ENCODE results near the gene MYH13.
"Not testable (repeated sequence)": the region's sequence is repeated elsewhere in the genome, so short reads cannot be mapped to it uniquely, and the experiment has no call there.

MYH13 gene

DNA sequence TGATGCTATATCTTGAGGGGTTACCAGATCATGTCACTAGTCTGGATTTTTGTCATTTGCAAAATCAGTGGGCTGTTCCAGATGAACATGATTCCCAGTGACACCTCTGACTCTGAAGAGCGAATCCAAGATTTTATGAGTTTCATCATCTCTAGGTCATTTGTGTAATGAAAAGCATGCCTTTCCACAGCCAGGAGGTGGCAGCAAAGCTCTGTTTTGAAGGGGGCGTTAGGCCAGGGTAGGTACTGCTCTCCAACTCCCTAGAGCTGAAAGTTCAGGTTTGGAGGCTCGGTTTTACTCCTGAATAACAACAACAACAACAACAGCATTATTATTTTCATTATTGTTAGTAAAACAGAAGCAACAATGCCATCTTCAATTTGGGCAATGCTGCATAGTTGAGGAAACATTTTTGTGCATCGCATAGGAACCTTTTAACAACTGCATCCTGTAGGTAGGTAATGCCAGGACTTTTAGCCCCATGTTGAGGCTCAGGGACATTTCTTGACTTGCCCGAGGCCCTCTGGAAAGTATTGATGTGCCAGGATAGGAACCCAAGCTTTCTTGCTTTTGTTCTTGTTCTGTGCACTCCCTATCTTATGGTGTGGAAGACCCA lies 77.0 kb downstream of the MYH13 start:
- no peak for DNase-seq

- no peak for DNase-seq
Measured at GRCh38 chr17:10294180-10294579, 78.6 kb downstream of the MYH13 start.

GRCh38 chr17:10292057-10292937 lies 80.5 kb downstream of the MYH13 start:
- no peak for DNase-seq

- DNase-seq, result not testable (repeated sequence)
Measured at GRCh38 chr17:10291576-10291975, 81.2 kb downstream of the MYH13 start.

DNA sequence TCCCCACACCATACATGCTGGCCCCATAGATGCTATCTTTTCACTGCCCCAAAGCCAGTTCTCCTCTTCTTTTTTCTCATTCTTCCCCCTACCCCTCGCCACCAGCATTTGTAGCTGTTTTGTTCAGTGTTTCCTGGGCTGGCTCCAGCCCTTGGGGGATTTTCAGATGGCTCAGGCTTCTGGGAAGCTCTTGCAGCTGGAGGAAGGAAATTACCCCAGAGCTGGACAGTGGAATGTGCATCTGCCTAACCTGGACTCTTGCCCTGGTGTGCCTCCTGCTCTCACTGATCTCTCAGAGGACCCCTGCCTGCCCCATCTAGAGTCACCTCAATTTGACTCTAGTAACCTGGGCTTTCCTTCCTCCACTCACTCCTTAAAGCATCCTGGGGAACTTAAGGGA lies 82.8 kb downstream of the MYH13 start:
- DNase-seq, result no peak

GRCh38 chr17:10286324-10286723 lies 86.5 kb downstream of the MYH13 start:
- no peak for DNase-seq

- no peak for DNase-seq
Measured at GRCh38 chr17:10285896-10286295, 86.9 kb downstream of the MYH13 start.

DNA sequence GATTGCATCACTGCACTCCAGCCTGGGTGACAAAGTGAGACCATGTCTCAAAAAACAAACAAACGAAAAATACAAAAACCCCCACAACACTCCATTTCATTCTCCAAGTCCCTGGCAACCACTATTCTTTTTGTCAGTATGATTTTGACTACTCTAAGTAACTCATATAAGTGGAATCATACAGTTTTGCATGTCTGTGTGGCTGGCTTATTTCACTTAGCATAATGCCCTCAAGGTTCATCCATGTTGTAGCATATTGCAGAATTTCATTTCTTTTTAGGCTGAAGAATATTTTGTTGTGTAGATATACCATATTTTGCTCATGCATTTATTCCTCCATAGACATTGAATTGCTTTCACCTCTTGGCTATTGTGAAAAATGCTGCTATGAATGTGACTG lies 92.7 kb downstream of the MYH13 start:
- DNase-seq, result no peak

DNA sequence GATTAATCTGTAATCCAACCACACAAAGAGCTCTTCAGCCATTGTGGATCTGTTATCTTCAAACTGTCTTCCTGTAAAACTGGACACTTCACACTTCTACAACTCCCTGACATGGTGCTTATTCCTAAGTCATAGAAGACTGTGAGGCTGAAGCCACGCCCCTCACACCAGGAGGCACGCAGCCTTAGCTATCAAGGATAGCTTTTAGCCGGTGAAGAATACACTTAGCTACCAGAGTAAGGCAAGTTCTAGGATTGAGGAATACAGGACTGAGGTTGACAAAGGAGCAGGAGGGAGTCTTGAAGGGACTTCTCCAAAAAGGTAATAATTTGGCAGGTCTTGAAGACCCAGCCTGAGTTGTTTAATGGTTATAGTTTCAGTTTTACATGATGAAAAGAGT lies 94.6 kb downstream of the MYH13 start:
- no peak for DNase-seq

DNA sequence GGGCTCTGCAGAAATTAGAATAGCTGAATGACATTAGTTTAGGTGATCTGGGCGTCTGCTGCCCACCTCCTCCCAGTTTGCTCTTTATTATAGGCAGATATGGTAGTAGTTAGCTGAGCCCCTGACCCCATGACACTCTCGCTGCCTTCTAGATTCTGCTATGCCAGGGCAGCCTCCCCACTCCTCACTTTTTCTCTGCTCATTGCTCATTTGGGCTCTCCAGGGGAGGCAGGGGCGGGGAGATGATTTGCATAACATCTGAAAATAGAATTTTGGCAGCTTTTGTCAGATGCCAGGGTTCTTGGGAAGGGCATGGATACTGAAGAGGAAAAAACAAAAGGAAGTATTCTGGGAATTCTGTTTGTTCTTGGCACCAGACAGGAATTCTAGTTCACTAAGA lies 96.4 kb downstream of the MYH13 start:
- no peak for DNase-seq

- no peak for DNase-seq
Measured at GRCh38 chr17:10275418-10275817, 97.4 kb downstream of the MYH13 start.

DNA sequence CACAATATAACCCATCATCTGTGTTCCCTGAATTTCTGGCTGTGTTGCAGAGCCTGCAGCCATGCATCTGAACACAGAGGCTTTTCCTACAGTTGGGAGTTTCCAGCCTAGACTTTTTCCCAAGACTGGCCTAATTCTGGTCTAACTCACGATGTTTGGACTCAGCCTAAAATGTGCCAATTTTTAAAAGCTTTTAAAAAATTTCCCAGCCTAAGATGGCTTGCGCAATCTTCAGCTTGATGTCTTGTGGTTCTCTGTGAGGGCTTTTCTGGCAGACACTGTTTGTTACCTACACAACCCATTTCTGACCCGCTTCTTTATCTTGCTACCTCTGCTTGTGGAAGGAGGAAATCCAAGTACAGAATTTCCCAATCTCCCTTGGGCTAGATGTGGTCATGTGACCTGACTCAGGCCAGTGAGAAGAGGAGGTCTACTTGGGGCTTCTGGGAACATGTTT lies 101.7 kb downstream of the MYH13 start:
- DNase-seq, result no peak

DNA sequence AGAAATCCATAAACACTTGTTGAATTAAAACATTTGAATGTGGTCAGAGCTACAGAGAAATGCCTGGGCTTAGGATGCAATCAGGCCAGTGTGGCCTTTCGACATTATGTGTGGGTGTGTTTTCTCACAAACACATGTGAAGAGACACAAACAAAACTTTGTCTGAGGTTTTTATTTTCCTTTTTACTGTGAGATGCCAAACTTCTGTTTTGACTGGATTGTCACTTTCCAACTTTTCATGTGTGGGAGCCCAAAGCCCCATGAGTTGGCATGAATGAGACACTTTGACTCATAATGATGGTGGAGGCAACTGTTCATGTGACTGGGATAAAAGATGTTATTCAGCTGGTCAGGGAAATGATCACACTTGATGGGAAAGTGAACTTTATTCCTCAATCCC lies 102.5 kb downstream of the MYH13 start:
- DNase-seq, result no peak

DNA sequence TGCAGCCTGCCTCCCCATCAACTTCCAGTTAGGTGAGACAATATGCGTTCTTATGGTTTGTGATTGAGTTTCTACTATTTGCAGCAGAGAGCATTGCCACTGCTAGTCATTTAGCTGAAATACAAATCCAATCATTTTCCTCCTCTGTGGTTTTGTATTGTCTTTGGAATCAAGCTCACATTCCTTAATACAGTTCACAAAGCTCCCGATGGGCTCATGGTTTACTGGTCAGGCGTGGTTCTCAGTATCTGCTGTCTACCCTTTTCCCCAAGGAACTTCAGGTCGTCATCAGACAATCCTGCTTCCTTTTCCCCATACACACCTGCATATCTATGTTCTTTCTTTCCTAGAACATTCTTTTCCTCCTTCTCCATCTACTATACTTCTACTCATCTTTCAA lies 104.8 kb downstream of the MYH13 start:
- DNase-seq, result no peak

GRCh38 chr17:10266296-10266876 lies 106.4 kb downstream of the MYH13 start:
- no peak for DNase-seq

GRCh38 chr17:10265100-10265810 lies 107.6 kb downstream of the MYH13 start:
- no peak for DNase-seq

DNA sequence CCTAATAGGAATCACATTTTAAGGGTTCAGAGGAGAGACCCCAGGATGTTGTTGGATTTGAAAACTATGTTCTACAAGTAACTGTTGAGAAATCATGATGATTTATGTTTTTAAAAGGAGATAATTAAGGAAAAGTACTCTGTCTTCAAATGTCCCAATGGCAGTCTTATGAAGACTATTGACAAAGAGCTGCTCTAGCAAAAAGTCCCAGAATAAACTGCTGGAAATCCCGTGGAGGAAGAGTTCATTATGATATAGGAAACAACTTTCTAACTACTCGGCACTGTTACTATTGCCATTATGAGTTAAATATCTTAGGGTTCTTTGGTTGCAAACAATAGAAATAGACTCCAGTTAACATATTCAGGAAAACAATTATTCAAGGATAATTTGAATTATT lies 108.8 kb downstream of the MYH13 start:
- DNase-seq, result no peak

GRCh38 chr17:10262451-10262850 lies 110.4 kb downstream of the MYH13 start:
- no peak for DNase-seq

DNA sequence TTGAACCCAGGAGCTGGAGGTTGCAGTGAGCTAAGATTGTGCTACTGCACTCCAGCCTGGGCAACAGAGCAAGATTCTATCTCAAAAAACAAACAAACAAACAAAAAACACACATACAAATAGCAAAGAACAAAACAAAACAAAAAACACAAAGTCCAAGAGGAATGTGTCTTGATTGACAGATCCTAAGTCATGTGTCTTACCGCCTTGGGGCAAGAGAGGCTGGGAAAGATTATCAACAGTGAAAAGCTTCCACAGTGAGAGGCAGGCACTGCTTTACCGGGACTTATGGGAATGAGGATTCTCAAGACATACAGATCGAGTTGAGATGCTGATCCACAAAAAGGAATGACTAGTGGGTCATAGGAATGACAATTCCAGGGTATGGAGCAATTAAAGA lies 111.7 kb downstream of the MYH13 start:
- DNase-seq, result no peak

DNA sequence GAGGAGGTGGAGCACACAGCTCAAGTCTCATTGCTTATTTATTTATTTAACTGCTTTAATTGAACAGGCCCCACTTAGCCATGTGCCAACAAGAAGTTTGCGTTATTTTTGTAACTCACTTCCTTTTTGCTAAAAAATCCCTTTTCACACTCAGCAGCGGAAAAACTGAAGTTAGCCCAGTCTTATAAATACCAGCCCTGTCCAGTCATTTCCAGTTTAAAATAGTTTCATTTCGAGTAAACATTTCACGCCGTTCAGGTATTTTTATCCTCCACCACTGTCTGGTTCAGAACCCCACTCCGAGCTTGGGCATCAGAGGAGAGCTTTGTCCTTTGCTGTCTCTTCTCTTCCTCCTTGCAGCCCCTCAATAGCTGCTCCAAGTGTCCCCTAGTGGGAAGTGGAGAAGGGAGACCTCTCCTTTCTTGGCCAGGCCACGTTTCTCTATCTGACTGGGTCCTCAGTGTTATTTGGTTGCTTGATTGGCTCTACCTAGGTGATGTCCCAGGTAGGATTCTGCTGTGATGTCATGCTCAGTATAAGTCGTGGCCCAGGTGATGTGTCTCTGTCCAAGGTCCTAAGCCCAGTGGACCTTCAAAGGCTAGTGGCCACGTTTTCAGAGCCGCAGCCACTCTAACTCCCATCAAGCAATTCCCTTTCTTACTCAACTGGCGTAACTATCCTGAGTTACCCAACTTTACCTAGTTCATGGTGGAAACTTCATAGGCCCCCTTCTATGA lies 121.4 kb downstream of the MYH13 start:
- no peak for DNase-seq

Data from SHP77 treated with DMSO at 0.1 percent for 48 hours (cell line).